Thyroid gland (tissue), 4 donors: Measurements from ENCODE around the gene MRPL44. TPM values are rescaled to one million over a fixed set of nuclear protein-coding genes. Genes with fewer than 3 reads are reported as not detected.

Experiments used
- DNase-seq, 2 donors: peaks; one replicate each; pipeline ENCODE4 v3.0.0-alpha.2; 2019
- H3K27ac ChIP-seq, 3 donors: fragments of 200-600 bp; sonication (generic); 1 replicate in 2 of 3; 2 replicates in 1 of 3; pipeline ENCODE4 v1.5.1; 2016 to 2019; ENCODE audit warnings: mild to moderate bottlenecking in 1 of 3, moderate library complexity in 1 of 3
- H3K27me3 ChIP-seq: fragments of 200-600 bp; sonication (generic); one replicate; pipeline ENCODE4 v1.5.1; 2019
- H3K36me3 ChIP-seq, 2 donors: fragments of 200-600 bp; sonication (generic); one replicate each; pipeline ENCODE4 v1.5.1; 2016 to 2019
- H3K4me1 ChIP-seq, 2 donors: fragments of 200-600 bp; sonication (generic); one replicate each; pipeline ENCODE4 v1.5.1; 2017 to 2019
- H3K4me3 ChIP-seq, 3 donors: fragments of 200-600 bp; sonication (generic); replicated peaks in 1 of 3; 1 replicate in 2 of 3; 2 replicates in 1 of 3; pipeline ENCODE4 v1.5.1; 2016; ENCODE audit warnings: mild to moderate bottlenecking in 1 of 3
- H3K9me3 ChIP-seq: fragments of 200-600 bp; sonication (generic); one replicate; pipeline ENCODE4 v1.5.1; 2017
- POLR2A ChIP-seq, 2 donors: fragments of 450-650 bp; IDR thresholded peaks; one replicate each; pipeline ENCODE4 v1.6.1; 2017; ENCODE audit warnings: antibody characterized with exemption in 2 of 2, mild to moderate bottlenecking in 2 of 2, moderate library complexity in 1 of 2
- WGBS, 2 donors: methylation state at CpG; one replicate each; pipeline ENCODE4 v1.1.5; 2017; 5-methylcytosine and 5-hydroxymethylcytosine counted together
- intact Hi-C: fragments of 100-400 bp; cut with DNase I; formaldehyde crosslinking; loops from one replicate; pipeline ENCODE4 v1.15.1; 2023
- total RNA-seq, 4 donors: library from RNA; depleted of rRNA; stranded (reverse); fragments of >200 nt; gene quantifications; one replicate each; pipeline ENCODE4 v1.2.3, GENCODE V29; 2016
- TF ChIP-seq, protein P1 (sequence below), 6 experiments: fragments of 200-600 bp in 3 of 6; fragments of 450-650 bp in 3 of 6; sonication (generic) in 3 of 6; IDR thresholded peaks; one replicate each; pipeline ENCODE4 v1.5.1; 2016 to 2019; ENCODE audit warnings: antibody characterized with exemption in 6 of 6, mild to moderate bottlenecking in 2 of 6, inconsistent platforms in 1 of 6, moderate library complexity in 1 of 6

The MRPL44 gene
- total RNA-seq, 4 donors from 2014 or later, result 18.4 to 27.1 (median 25.3) TPM

DNA sequence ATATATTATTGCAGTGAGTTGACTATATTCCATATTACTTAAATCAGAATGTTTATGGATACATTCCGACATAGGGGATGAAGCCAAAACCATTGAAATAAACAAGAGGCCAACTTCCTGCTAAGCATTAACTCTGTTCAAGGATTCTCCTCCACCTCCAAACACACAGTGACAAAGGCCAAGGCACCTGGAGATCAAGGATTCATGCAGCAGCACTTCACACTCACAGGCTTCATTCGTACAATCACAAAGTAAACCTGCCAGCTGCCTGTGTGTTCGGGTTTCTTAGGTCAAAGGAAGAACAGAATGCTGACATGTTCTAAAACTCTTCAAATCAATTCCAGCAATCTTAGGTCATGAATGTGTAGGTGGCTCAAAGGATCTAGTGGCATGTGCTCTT lies 35.0 kb upstream of the MRPL44 start:
- H3K4me3 ChIP-seq, result no peak overlapping the region
- no peaks in the 10 kb centered on the region for H3K9me3 ChIP-seq
- no peak overlapping the region for H3K27ac ChIP-seq
- TF ChIP-seq POLR2A (IDR thresholded peaks at IDR 0.05), result no peak
- TF ChIP-seq, protein P1, sequence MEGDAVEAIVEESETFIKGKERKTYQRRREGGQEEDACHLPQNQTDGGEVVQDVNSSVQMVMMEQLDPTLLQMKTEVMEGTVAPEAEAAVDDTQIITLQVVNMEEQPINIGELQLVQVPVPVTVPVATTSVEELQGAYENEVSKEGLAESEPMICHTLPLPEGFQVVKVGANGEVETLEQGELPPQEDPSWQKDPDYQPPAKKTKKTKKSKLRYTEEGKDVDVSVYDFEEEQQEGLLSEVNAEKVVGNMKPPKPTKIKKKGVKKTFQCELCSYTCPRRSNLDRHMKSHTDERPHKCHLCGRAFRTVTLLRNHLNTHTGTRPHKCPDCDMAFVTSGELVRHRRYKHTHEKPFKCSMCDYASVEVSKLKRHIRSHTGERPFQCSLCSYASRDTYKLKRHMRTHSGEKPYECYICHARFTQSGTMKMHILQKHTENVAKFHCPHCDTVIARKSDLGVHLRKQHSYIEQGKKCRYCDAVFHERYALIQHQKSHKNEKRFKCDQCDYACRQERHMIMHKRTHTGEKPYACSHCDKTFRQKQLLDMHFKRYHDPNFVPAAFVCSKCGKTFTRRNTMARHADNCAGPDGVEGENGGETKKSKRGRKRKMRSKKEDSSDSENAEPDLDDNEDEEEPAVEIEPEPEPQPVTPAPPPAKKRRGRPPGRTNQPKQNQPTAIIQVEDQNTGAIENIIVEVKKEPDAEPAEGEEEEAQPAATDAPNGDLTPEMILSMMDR (IDR thresholded peaks at IDR 0.05), result no peak
- peaks cover 3% of the 10 kb centered on the region in 2 donors for H3K4me1 ChIP-seq
- WGBS, 2 donors, result 80 to 86% methylated on average over 3 of the region's 3 CpGs
- intact Hi-C loops, result no loop called here
- H3K27me3 ChIP-seq, result no peaks in the 10 kb centered on the region
- DNase-seq, result no peak
- no peaks in the 10 kb centered on the region for H3K36me3 ChIP-seq

DNA sequence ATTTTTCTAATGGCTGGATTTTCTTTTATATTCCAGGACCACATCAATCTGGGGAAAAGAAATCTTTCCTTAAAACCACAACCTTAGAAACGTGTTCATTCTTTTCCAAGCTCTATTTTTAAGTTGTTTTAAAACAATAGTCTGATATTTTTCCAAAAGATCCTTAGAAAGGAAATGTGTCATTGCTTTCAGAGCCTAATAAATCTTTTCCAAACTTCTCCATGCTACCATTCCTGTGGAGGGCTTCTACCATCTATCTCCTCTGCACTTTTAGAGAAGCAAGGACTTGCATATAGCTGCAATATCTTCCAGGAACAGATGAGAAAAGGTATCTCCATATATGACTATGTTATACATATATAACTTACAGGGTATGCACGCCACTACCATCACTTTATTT lies 33.3 kb upstream of the MRPL44 start:
- no peaks in the 10 kb centered on the region for H3K36me3 ChIP-seq
- TF ChIP-seq POLR2A (IDR thresholded peaks at IDR 0.05), result no peak
- TF ChIP-seq, protein P1 (IDR thresholded peaks at IDR 0.05), result no peak
- H3K27me3 ChIP-seq, result no peaks in the 10 kb centered on the region
- H3K9me3 ChIP-seq, result no peaks in the 10 kb centered on the region
- WGBS, 2 donors, result 78 to 79% methylated on average over 2 of the region's 2 CpGs
- H3K4me1 ChIP-seq, result peaks cover 3% of the 10 kb centered on the region in 2 donors
- no peak overlapping the region for H3K27ac ChIP-seq
- intact Hi-C loops, result no loop called here
- no peak overlapping the region for H3K4me3 ChIP-seq
- no peak for DNase-seq

DNA sequence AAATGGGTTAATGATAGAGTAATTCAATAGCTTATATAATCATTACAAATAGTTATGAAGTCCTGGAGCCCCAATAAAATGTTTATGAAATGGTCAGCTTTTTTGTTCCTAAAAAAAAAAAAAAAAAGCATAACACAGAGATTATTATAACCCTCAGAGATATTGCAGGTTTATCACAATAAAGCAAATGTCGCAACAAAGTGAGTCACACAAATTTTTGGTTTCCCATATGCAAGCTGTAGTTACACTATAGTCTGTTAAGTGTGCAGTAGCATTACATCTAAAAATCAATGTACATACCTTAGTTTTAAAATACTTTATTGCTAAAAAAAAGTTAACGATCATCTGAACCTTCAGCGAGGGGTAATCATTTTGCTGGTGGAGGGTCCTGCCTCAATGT lies 32.2 kb upstream of the MRPL44 start:
- Histone ChIP-seq H3K36me3 (no peaks in the 10 kb centered on the region), H3K4me3 (no peak overlapping the region), H3K27me3 (no peaks in the 10 kb centered on the region), H3K9me3 (no peaks in the 10 kb centered on the region), H3K27ac (no peak overlapping the region), H3K4me1 (peaks cover 3% of the 10 kb centered on the region in 2 donors)
- intact Hi-C loops, result no loop called here
- WGBS, 2 donors, result 96 to 99% methylated on average over 3 of the region's 3 CpGs
- DNase-seq, result no peak
- TF ChIP-seq, protein P1 (IDR thresholded peaks at IDR 0.05), result no peak
- no peak for TF ChIP-seq POLR2A (IDR thresholded peaks at IDR 0.05)

DNA sequence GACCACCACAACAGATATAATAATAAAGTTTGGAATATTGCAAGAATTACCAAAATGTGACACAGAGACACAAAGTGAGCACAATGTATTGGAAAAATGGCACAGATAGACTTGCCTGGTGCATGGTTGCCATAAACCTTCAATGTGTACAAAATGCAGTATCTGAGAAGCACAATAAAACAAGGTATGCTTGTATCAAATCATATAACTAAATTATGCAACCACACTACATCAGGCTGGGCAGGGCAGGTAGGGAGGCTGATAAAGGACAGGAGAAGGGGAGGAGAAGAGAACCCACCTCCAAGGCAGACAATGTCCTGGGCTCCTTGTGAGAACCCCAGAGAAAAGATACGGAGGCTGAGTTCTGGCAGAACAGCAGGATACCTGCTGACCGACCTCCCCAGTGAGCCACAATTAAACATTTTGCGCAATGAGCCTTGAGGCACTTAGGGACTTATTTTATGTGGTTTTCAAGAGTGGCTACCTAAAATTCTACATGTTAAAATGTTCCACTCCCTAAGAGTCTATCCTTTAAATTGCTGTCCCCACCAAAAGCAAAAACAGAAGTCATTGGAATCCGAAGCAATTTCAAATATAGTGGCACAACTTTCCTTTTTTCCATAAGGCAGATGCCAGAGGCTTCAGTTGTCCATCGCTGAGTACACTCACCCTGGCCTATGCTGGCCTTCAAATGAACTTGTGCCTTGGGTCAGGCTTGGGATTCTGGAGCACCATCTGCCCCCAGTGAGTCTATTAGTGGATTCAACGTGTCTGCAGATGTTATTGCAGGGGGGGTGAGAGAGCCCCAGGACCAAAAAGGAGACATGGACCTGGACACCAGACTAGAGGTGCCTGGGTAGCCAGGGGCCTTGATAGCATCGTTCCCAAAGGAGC lies 28.9 kb upstream of the MRPL44 start:
- 92 to 97% methylated on average over 7 of the region's 7 CpGs for WGBS, 2 donors

More for the DNA sequence above, 28.9 kb upstream of the MRPL44 start:
- no peak for DNase-seq
- intact Hi-C loops, result no loop called here
- no peak overlapping the region for H3K4me3 ChIP-seq
- H3K27me3 ChIP-seq, result no peaks in the 10 kb centered on the region
- H3K36me3 ChIP-seq, result no peaks in the 10 kb centered on the region
- H3K9me3 ChIP-seq, result no peaks in the 10 kb centered on the region
- H3K27ac ChIP-seq, result no peak overlapping the region
- TF ChIP-seq POLR2A (IDR thresholded peaks at IDR 0.05), result no peak
- TF ChIP-seq, protein P1 (IDR thresholded peaks at IDR 0.05), result no peak
- peaks cover 6 to 12% of the 10 kb centered on the region in 2 donors for H3K4me1 ChIP-seq
